Measurements from ENCODE around the gene SLC22A23.

Gene SLC22A23

DNA sequence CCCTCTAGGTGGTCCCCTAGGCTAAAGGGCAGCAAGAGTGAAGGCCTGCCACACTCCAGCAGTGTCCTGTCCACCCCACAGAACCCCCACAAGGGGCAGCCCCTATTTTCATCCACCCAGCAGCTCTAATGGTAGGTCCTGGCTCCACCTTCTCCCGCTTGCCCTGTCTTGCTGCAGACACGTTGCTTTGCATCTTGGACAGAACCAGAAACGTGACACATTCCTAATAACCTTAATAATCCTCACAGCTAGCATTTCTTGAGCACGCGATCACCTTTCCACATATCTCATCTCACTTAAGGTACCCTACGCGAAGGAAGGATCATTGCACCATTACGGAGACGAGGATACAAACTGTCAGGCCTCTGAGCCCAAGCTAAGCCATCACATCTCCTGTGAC lies 11.7 kb upstream of the SLC22A23 start:
- TF ChIP-seq ZFX (IDR thresholded peaks at IDR 0.05), result no peak
- TF ChIP-seq, protein P1, sequence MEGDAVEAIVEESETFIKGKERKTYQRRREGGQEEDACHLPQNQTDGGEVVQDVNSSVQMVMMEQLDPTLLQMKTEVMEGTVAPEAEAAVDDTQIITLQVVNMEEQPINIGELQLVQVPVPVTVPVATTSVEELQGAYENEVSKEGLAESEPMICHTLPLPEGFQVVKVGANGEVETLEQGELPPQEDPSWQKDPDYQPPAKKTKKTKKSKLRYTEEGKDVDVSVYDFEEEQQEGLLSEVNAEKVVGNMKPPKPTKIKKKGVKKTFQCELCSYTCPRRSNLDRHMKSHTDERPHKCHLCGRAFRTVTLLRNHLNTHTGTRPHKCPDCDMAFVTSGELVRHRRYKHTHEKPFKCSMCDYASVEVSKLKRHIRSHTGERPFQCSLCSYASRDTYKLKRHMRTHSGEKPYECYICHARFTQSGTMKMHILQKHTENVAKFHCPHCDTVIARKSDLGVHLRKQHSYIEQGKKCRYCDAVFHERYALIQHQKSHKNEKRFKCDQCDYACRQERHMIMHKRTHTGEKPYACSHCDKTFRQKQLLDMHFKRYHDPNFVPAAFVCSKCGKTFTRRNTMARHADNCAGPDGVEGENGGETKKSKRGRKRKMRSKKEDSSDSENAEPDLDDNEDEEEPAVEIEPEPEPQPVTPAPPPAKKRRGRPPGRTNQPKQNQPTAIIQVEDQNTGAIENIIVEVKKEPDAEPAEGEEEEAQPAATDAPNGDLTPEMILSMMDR (conservative IDR thresholded peaks at IDR 0.05), result no peak
- no peak overlapping the region for H3K27ac ChIP-seq

DNA sequence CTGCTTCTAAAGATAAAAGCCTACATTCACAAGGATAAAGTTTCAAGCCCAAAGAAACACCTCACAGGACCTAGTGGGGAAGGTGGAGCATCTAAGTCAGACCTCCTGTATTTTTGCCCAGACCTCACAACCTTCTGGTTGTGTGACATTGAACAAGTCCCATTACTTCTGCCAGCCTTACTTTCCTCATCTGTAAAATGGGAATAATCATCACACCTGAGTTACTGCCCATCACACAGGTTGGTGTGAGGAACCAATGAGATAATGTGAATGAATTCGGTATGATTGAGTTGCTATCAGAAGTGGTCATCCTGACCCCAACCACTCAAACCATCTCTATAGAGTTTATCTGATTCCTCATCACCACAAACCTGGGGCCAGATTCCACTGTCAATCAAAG lies 11.1 kb upstream of the SLC22A23 start:
- no peak overlapping the region for H3K27ac ChIP-seq
- TF ChIP-seq ZFX (IDR thresholded peaks at IDR 0.05), result no peak
- TF ChIP-seq, protein P1 (conservative IDR thresholded peaks at IDR 0.05), result no peak

GRCh38 chr6:3466488-3467219 lies 9.8 kb upstream of the SLC22A23 start:
- H3K27ac ChIP-seq, result no peak overlapping the region
- TF ChIP-seq, protein P1 (conservative IDR thresholded peaks at IDR 0.05), result no peak
- TF ChIP-seq ZFX (IDR thresholded peaks at IDR 0.05), result no peak

- TF ChIP-seq ZFX (IDR thresholded peaks at IDR 0.05), result no peak
- TF ChIP-seq, protein P1 (conservative IDR thresholded peaks at IDR 0.05), result no peak
Measured at GRCh38 chr6:3460253-3460652, 3.4 kb upstream of the SLC22A23 start.

DNA sequence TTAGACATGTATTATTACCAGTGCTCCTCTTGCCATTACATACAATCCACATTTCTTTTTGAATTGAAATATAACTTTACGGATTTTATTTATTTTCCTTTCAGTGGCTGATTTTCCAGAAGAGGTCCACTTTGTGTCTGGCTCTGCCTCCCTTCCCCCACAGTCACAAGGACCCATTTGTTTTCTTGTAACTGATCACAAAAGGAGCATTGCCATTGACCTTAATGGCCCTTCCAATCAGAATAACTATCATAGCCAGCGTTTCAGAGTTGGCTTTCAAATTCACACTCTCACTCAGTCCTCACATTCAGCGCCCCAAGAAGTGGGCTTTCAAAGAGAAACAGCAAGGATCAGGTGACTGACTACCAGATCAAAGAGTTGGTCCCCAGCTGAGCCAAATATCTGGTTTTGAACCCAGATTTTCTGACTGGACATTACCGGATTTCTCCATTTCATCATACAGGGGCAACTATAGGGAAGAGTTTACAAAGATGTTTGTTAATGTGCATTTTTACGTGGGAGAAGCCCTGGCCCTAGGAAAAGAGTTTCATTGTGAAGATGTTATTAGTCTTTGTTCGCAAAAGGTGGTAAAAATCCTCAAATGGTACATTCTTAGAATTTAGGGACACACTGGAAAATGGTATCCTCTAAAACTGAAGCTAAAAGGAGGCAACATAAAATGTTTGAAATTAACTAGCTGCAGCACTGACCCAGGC lies 2.0 kb upstream of the SLC22A23 start:
- no peak for TF ChIP-seq ZFX (IDR thresholded peaks at IDR 0.05)
- TF ChIP-seq, protein P1 (conservative IDR thresholded peaks at IDR 0.05), result no peak
- H3K27ac ChIP-seq, result no peak overlapping the region

More at GRCh38 chr6:3460253-3460652, 3.4 kb upstream of the SLC22A23 start:
- no peak overlapping the region for H3K27ac ChIP-seq

DNA sequence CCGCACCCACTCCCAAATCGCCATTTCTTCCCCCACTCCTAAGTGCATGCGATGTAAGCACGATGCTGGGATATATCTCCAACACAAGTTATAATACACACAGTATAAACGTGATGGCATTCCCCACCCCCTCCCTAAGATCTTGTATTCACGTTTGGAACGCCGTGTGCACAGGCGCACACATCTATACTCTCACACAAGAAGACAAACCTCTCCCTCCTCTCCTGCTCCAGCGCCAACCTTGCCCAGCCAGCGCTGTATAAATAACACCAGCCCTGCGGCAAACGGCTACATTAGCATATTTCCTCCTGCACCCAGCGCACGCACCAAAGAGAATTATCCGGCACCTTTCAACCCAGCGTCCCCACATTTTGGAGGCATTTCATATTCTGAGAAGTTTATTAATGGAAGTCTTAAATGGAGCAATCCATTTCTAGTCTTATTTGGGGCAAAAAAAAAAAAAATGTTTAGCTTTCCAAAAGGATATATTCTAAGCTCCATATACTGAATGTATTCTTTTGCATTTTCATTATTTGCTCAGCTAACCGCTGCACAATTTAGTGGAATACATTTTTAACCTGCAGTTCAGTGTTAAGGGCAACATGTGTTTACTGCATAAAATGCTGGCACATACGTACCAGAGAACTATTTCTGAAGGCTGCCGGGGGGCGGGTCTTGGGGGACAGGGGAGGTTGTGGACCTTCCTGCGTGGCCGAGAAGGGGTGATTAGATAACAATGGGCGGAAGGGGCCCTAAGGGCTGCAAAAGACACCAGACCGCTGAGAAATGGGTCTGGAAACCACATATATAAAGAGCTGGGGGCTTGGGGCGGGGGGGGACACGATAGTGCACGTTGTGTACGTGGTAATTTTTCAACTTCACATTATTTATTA lies 1.1 kb upstream of the SLC22A23 start:
- TF ChIP-seq ZFX (IDR thresholded peaks at IDR 0.05), result no peak
- TF ChIP-seq, protein P1 (conservative IDR thresholded peaks at IDR 0.05), result no peak

More for the DNA sequence above, 1.1 kb upstream of the SLC22A23 start:
- H3K27ac ChIP-seq, result peak overlapping the region; percentile 91

Data from C4-2B (cell line).